Gastrocnemius medialis (tissue), 4 donors: ENCODE results near the gene CWH43. TPM values are rescaled to one million over a fixed set of nuclear protein-coding genes. Genes with fewer than 3 reads are reported as not detected.
A peak's percentile ranks its signal among the peaks of the same experiment; 100 is the strongest.

ENCODE experiments used
- ATAC-seq, 2 donors: fragments of 150-250 bp; one replicate each; pipeline ENCODE4 v1.9.1; 2016
- DNase-seq, 2 donors: peaks; one replicate each; pipeline ENCODE4 v3.0.0-alpha.2; 2019
- H3K27ac ChIP-seq, 4 donors: fragments of 200-600 bp; sonication (generic); 1 replicate in 1 of 4; 2 replicates in 3 of 4; pipeline ENCODE4 v1.5.1; 2016 to 2018; ENCODE audit warnings: mild to moderate bottlenecking in 2 of 4, moderate library complexity in 1 of 4
- H3K27me3 ChIP-seq, 3 donors: fragments of 200-600 bp; sonication (generic) in 2 of 3; 1 replicate in 1 of 3; 2 replicates in 2 of 3; pipeline versions ENCODE4 v1.5.1 to v1.6.0; 2016 to 2019; ENCODE audit warnings: mild to moderate bottlenecking in 1 of 3, moderate library complexity in 1 of 3
- H3K36me3 ChIP-seq, 2 donors: fragments of 200-600 bp; sonication (generic) in 1 of 2; one replicate each; pipeline ENCODE4 v1.5.1; 2017 to 2018
- H3K4me1 ChIP-seq, 2 donors: fragments of 200-600 bp; sonication (generic) in 1 of 2; one replicate each; pipeline ENCODE4 v1.5.1; 2016 to 2017; ENCODE audit warnings: mild to moderate bottlenecking in 2 of 2
- H3K4me3 ChIP-seq, 4 donors: fragments of 200-600 bp; sonication (generic) in 3 of 4; 1 replicate in 1 of 4; 2 replicates in 3 of 4; pipeline ENCODE4 v1.5.1; 2016 to 2019; ENCODE audit warnings: mild to moderate bottlenecking in 2 of 4
- H3K9me3 ChIP-seq, 3 donors: fragments of 200-600 bp; sonication (generic) in 2 of 3; 1 replicate in 1 of 3; 2 replicates in 2 of 3; pipeline ENCODE4 v1.5.1; 2016 to 2019
- POLR2A ChIP-seq, 2 donors: fragments of 450-650 bp; IDR thresholded peaks; one replicate each; pipeline ENCODE4 v1.6.1; 2017; ENCODE audit warnings: antibody characterized with exemption in 2 of 2, mild to moderate bottlenecking in 2 of 2, moderate library complexity in 2 of 2
- in situ Hi-C, 4 donors: fragments of 200-750 bp; cut with MboI; loops; one replicate each; pipeline versions ENCODE4 v1.15.0 to v1.8.0; 2017; ENCODE audit warnings: low sequenced_read_pairs in 4 of 4
- intact Hi-C: fragments of 100-400 bp; cut with DNase I; formaldehyde crosslinking; loops from one replicate; pipeline ENCODE4 v1.15.1; 2023; ENCODE audit warnings: low total_unique reads
- total RNA-seq, 4 donors: library from RNA; depleted of rRNA; stranded (reverse); fragments of >200 nt; gene quantifications; one replicate each; pipeline versions ENCODE4 v1.1.0 to v1.2.3, GENCODE V29; 2016
- TF ChIP-seq, protein P1 (sequence below), 5 experiments: fragments of 450-650 bp in 3 of 5; fragments of 200-600 bp in 2 of 5; sonication (generic) in 2 of 5; IDR thresholded peaks in 4 of 5; conservative IDR thresholded peaks in 1 of 5; 1 replicate in 4 of 5; 2 replicates in 1 of 5; pipeline ENCODE4 v1.5.1; 2016 to 2019; ENCODE audit warnings: antibody characterized with exemption in 5 of 5, mild to moderate bottlenecking in 3 of 5, moderate library complexity in 3 of 5

Gene CWH43
- total RNA-seq, 4 donors from 2014 or later = 0.10 TPM; not detected in 3

DNA sequence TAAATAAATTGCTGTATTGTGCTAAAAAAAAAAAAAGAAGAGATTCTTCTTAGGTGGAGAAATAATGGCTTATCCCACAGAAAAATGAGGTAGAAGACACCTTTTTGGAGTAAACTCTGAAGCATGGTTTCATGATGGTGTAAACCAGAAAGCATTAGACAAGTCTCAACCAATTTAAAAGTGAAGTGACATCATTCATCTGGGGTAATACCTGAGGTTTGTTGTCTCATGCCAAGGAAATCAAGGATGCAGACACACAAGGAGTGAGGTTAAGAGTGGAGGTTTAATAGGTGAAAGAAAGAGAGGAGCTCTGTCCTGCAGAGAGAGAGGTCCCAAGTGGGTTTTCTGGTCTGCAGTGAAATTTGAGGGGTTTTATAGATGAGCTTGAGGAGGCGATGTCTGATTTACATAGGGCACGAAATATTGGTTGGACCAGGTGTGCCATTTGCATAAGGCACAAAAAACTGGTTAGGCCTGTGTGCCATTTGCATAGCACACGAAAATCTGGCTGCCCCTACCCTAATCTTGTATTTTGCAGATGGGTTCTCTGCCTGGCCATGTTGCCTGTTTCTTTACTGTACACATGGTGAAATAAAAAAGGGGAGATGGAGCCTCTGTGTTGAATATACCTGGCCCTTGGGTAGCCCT is 25.0 kb upstream of the CWH43 start:
- no peak for TF ChIP-seq POLR2A (IDR thresholded peaks at IDR 0.05)
- TF ChIP-seq, protein P1, sequence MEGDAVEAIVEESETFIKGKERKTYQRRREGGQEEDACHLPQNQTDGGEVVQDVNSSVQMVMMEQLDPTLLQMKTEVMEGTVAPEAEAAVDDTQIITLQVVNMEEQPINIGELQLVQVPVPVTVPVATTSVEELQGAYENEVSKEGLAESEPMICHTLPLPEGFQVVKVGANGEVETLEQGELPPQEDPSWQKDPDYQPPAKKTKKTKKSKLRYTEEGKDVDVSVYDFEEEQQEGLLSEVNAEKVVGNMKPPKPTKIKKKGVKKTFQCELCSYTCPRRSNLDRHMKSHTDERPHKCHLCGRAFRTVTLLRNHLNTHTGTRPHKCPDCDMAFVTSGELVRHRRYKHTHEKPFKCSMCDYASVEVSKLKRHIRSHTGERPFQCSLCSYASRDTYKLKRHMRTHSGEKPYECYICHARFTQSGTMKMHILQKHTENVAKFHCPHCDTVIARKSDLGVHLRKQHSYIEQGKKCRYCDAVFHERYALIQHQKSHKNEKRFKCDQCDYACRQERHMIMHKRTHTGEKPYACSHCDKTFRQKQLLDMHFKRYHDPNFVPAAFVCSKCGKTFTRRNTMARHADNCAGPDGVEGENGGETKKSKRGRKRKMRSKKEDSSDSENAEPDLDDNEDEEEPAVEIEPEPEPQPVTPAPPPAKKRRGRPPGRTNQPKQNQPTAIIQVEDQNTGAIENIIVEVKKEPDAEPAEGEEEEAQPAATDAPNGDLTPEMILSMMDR (IDR thresholded peaks at IDR 0.05 in 4 of 5, conservative IDR thresholded peaks at IDR 0.05 in 1 of 5) = no peak
- no peaks in the 10 kb centered on the region for H3K36me3 ChIP-seq
- DNase-seq = no peak
- no peaks in the 10 kb centered on the region for H3K27me3 ChIP-seq
- in situ Hi-C loops (loop anchor here in 2 of 4 donors (5.0 to 25.0 kb wide), 3 partner anchors 384 to 649 kb away; no protein-coding TSS in a partner anchor), intact Hi-C loops (no loop called here)
- no peaks in the 10 kb centered on the region for H3K4me1 ChIP-seq
- H3K4me3 ChIP-seq = no peak overlapping the region
- no peak for ATAC-seq
- H3K27ac ChIP-seq = no peak overlapping the region
- H3K9me3 ChIP-seq = no peaks in the 10 kb centered on the region

DNA sequence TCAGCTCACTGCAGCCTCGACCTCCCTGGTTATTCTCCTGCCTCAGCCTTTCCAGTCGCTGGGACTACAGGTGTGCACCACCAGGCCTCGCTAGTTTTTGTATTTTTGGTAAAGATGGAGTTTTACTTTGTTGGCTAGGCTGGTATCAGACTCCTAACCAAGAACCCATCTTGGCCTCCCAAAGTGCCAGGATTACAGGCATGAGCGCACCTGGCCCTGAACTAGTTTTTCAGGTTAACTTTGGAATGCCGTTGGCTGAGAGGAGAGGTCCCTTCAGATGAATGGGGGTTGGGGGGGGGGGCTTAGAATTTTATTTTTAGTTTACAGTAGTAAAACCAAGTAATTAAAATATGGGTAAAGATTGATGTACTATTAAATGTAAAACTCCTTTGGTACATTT is 23.4 kb upstream of the CWH43 start:
- intact Hi-C loops (loop anchor here (1.0 kb wide), 1 partner anchor 384 kb away; no protein-coding TSS in a partner anchor), in situ Hi-C loops (loop anchor here in 2 of 4 donors (5.0 to 25.0 kb wide), 3 partner anchors 385 to 650 kb away; no protein-coding TSS in a partner anchor)
- DNase-seq = no peak
- Histone ChIP-seq H3K27me3 (no peaks in the 10 kb centered on the region), H3K4me1 (no peaks in the 10 kb centered on the region), H3K27ac (no peak overlapping the region), H3K36me3 (no peaks in the 10 kb centered on the region), H3K9me3 (no peaks in the 10 kb centered on the region), H3K4me3 (no peak overlapping the region)
- ATAC-seq = no peak
- TF ChIP-seq POLR2A (IDR thresholded peaks at IDR 0.05) = no peak
- TF ChIP-seq, protein P1 (IDR thresholded peaks at IDR 0.05 in 4 of 5, conservative IDR thresholded peaks at IDR 0.05 in 1 of 5) = no peak

DNA sequence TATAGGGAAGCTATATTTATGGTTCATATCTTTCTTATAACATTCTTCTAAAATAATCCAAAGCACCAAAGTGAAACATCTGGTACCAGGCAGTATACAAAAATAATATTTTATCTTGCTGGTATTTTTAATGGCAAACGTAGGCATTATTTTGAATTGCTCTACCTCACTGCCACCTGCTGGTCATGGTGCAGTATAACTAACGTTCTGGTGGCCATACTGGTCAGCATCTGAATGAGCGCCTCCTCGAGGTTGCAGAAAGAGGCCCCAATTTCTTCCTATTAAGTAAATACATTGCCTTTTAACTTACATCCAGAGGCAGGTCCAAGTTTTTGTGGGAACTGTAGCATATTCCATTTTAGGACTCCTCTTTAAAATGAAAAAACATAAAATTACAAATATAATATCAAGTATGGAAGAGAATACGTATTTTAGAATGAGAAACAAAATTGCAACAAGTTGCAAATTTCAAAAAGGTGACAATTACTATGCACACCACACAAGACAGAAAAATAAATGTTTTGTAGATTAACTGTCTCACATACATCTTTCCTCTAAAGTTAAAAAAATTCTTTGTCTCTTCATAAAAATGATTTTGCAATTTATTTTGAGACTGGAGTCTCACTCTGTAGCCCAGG is 22.9 kb upstream of the CWH43 start:
- intact Hi-C loops (loop anchor here (1.0 kb wide), 1 partner anchor 385 kb away; no protein-coding TSS in a partner anchor), in situ Hi-C loops (loop anchor here in 2 of 4 donors (5.0 to 25.0 kb wide), 3 partner anchors 386 to 651 kb away; no protein-coding TSS in a partner anchor)
- Histone ChIP-seq H3K36me3 (no peaks in the 10 kb centered on the region), H3K4me3 (no peak overlapping the region), H3K9me3 (no peaks in the 10 kb centered on the region), H3K27me3 (no peaks in the 10 kb centered on the region), H3K4me1 (no peaks in the 10 kb centered on the region), H3K27ac (no peak overlapping the region)
- peak; percentile 65 to 81 for ATAC-seq
- DNase-seq = peak; percentile 32 to 40
- TF ChIP-seq, protein P1 (IDR thresholded peaks at IDR 0.05 in 4 of 5, conservative IDR thresholded peaks at IDR 0.05 in 1 of 5) = peak; percentile 64 to 91 (median 85)
- no peak for TF ChIP-seq POLR2A (IDR thresholded peaks at IDR 0.05)

DNA sequence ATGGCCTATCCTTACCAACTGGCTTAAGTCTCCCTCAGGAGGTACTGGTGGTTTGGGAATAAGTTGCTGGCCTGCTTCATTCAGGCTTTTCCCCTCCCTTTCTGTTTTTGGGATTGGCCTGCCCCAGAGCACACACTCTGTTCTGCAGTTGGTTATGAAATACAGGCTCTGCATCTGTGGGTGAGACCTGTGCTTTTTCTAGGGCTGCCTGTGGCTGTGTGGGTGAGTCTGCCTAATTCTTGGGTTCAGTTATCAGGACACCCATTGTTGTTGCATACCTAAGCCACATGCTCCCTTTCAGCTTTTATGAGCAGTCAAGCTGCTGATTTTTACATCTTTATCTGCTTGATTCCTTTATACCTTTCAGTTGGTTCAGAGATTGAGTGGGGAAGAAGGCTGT is 19.0 kb upstream of the CWH43 start:
- TF ChIP-seq, protein P1 (IDR thresholded peaks at IDR 0.05 in 4 of 5, conservative IDR thresholded peaks at IDR 0.05 in 1 of 5) = no peak
- TF ChIP-seq POLR2A (IDR thresholded peaks at IDR 0.05) = no peak
- Histone ChIP-seq H3K9me3 (no peaks in the 10 kb centered on the region), H3K4me1 (no peaks in the 10 kb centered on the region), H3K4me3 (no peak overlapping the region), H3K27ac (no peak overlapping the region), H3K27me3 (no peaks in the 10 kb centered on the region), H3K36me3 (no peaks in the 10 kb centered on the region)
- no peak for ATAC-seq
- intact Hi-C loops = no loop called here
- no peak for DNase-seq
- in situ Hi-C loops = loop anchor here in 1 of 4 donors (25.0 kb wide), 2 partner anchors 505 to 655 kb away; no protein-coding TSS in a partner anchor
